LNCAP (cell line): ENCODE measurements around the gene PPP1R1B.

Source experiments
- CTCF ChIP-seq: fragments of 450-650 bp; IDR thresholded peaks from 2 replicates; pipeline ENCODE4 v1.5.1; 2017; ENCODE audit warnings: mild to moderate bottlenecking

Gene PPP1R1B

DNA sequence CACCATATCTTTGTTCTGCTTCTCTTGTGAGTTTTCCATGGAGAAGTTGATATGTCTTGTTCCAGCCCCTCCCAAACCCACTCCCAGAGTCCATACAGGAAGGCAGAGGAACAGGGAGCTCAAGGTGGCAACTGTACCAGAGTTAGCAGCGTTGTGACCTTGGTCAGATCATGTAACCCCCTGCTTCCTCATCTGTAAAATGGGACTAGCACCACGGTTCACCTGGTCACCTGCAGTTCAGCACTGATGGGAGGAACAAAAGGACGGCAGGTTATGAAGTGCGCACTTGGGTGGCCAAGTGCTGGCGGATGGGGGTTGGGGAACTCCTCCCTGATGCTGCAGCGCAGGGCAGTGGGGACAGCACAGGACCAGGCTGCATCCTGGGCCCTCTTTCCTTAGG is 11.3 kb upstream of the PPP1R1B start:
- TF ChIP-seq CTCF = no peak

DNA sequence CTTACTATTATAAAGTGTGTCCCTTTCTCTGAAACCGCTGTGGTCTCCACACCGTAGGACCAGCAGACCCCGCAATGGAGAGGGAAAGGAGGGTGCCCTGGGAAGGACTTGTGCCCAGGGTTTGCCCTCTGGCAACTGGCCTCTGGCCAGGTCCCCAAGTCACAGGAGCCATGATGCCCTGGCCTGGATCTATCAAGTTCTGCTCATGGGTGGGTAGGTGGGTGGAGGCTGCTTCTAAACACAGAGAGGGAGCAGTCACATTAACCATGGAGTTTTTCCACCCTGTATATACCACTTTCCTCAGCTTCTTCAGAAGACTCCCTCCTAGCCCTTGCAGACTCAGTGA is 9.7 kb upstream of the PPP1R1B start:
- TF ChIP-seq CTCF = no peak

DNA sequence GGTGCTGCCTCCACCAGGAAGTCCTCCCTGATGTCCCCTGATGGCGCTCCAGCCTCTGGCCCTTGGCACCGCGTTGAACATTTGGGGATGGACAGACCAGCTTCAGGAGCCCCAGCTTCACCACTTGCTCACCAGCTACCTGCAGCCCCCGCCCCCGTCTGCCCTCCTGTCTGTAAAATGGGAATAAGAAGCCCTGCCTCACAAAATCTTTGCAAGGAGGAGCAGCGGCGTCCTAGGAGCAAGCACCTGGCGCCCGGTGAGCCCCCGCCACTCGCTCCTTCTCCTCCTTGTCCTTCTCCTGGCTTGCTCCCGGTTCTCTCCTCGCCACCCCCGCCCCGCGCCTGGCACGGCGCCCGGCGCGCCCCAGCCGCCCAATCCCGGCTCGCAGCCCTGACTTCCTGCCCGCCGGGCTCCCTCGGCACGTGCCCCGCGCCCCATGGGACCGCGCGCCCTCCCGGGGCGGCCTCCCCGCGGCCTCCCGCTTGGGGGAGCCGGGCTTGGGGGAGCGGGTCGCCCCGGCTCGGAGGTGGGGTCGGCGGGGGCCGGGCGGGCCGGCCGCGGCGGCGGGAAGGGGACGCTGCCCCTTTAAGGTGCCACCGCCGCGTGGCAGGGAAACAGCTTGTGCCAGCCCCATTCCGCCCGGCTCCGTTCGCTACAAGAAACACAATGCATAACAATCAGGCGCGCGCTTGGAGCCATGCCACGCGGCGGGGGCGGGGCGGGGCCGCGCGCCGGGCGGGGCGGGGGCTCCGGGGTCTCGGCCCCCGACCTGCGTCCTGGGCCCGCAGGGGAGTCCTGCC is 9.1 kb upstream of the PPP1R1B start:
- TF ChIP-seq CTCF = no peak

- TF ChIP-seq CTCF = no peak
Measured at GRCh38 chr17:39618246-39618913, 8.4 kb upstream of the PPP1R1B start.

DNA sequence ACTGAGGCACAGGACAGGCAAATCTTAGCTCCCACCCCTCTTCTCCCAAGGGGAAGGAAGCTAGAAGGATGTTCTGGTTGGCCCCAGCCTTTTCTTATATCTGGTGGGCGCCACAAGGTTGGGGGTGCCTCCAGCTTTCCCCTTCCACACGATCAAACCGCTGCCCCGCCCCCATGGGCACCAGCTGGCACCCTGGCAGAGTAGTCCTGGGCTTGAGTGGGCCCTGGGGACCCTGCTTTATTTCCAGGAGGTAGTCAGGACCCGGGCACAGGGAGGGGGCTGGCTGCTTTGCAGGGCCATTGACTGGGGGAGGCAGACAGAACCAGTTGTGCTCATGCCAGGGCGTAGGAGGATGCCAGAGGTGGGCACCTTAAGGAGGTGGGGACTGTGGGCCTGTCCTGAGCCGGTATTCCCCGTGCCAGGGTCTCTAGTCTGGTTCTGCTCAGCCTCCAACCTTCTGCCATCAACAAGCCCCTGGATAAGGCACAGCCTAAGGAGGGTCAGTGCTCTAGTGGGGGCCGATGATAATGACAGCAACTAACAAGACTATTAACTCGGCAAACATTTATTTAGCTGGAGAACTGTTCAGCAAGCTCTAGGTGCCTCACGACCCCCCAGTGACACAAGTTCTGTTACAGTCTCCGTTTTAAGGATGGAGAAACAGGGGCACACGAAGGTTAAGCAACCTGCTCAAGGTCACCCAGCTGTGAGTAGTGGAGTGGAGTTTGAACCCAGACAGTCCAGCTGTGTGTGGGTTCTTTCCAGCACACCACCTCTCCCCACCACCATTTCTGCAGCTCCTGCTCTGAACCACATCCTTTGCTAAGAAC is 7.6 kb upstream of the PPP1R1B start:
- TF ChIP-seq CTCF = no peak

- TF ChIP-seq CTCF = no peak
Measured at GRCh38 chr17:39619786-39620101, 7.0 kb upstream of the PPP1R1B start.

DNA sequence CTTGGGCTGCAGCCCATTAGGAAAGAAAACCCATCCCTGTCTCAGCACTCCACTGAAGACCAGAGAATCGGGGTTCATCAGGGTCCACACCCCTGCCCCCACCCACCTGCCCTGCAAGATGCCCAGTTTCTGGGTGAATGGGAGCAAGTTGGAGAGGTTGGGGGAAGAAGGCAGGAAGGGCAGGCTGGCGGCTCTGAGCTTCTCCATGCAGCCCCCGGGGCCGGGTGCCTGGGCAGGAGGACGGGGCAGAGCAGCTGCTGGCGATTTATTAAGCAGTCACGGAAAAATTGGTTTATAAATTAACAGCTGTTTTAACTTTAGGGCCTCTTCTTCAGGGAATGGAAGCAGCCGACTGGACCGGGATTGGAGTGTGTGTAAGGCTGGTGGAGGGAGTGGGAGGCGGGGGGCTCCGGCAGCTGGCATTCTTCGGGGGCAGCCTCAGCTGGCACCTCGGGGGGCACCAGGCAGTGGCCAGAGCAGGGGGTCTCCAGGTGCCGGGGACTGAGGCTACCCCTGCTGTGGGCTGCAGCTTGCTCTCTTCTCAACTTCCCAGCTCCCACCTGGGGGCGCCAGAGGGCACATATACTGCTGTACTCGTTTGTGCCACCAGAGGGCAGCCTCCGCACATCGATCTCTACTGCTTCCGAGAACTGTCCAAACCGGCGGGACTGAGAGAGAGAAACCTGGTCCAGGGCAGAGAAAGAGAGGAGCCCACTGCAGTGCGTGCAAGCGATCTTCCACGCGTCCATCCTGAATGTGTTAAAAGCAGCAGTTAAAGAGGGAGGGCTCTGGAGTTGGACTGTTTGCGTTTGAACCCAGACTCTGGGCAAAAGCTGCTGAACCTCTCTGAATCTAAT is 5.0 kb upstream of the PPP1R1B start:
- peak; percentile 100 for TF ChIP-seq CTCF
